GM21526 (cell line): ENCODE measurements around the gene GABPB1.

Experiments
- ATAC-seq: cut with Tn5 transposase; IDR thresholded peaks from one replicate; pipeline ENCODE4 v1.9.1; 2021; ENCODE audit warnings: moderate library complexity; ENCODE audit not compliant: unreplicated experiment, low FRiP score

The GABPB1 gene

DNA sequence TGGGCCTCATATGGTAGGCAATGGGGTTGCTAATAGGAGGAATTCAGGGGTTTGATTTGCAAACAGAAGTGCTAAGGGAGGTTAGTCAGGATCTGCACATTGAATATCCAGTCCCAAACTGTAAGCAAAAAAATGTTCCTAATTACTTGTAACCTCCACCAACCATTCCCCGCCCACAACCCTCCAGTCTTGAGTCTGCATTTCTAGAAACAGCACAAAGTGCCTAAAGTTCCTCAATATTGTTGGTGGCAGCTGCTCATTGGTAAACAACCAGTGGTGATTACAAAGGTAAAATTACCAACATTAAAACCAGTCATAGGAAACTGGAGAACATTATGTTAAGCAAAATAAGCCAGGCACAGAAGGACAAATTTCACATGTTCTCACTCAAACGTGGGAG, 108.4 kb downstream of the GABPB1 start:
- ATAC-seq, result no peak

DNA sequence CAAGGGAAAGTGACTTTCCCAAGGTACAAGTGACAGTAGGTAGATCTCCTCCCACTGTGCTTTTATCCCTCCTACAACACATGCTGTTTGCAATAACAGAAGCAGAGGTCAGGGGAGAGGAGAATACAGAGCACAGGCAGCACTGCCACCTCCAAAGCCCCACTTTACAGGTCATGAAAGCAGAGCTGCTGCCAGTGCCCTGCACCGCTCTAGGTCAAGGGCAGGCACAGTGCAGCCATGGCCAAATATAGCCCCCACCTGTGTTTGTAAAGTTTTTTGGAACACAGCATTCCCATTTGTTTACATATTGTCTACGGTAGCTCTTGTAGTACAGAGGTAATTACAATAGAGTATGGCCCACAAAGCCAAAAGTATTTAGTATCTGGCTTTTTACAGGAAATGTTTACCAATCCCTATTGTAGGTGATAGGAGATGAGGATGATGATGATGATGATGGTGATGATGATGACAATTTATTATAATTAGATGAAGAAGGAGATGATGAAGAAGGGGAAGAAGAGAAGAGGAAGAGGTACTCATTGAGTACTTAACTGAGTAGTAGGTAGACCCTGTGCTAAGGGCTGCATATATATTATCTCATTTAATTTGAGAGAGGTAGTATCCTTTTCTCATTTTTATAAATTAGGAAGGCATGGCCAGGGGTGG, 109.9 kb downstream of the GABPB1 start:
- ATAC-seq, result no peak

DNA sequence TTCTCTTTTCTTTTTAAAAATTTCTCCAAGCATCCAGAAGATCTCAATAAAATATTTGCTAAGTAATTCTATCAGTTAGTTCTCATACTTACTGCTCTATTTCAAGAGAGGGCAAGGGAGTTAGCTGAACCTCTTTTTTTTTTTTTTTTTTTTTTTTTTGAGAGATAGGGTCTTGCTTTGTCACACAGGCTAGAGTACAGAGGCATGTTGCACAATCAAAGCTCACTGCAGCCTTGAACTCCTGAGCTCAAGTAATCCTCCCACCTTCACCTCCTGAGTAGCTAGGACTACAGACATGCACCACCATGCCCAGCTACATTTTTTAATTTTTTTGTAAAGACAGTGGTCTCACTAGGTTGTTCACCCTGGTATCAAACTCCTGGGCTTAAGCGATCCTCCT, 110.8 kb downstream of the GABPB1 start:
- ATAC-seq, result no peak

DNA sequence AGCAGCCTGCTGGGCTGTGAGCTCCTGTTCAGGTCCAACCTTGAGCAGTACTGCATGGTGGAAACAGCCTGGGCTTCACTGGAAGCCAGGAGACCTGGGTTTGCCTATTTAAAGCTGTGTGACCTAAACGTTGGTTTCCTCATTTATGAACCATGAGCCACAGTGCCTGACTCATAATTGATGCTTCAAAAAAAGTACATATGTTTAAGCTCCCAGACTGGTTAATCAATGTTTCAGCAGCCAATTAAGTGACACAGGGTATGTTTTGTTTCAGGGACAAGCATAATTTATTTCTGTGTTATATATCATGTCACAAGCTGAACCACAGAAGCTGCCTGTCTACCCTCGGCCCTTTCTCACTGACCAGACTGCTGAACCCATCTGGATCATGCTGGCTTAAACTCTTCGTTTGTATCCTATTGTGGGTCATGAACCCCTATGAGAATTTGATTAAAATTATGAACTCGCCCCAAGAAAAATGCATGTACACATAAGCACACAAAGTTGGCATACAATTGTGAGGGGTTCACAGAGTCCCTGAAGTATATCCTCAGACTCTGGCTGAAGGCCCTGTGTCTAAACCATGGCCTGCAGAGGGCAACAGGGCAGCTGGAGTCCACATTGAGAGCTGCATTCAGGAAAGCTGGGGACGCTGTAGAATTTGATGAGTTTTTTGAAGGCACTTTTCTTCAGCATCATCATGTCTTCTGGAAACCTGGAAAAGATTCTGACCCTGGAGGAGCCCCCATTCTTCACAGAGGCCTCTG, 113.1 kb downstream of the GABPB1 start:
- no peak for ATAC-seq

DNA sequence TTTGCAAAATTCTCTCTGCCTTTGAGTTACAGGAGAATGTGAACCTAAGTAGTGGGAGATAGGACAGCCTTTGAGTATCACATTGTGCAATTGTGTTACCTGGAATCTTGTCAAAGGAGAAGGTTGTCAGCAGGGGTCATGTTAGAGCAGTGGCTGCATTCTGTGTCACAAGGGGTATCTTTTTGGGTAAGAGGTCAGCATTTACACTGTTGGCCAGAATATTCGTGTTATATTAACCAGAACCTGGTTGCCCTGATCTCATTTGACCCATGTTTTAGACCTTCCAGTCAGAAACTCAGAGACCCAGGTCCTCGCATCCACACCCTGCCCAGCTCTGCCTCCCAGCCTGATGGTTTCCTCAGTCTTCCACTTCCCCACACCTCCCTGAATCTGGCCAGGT, 116.7 kb downstream of the GABPB1 start:
- ATAC-seq, result no peak

DNA sequence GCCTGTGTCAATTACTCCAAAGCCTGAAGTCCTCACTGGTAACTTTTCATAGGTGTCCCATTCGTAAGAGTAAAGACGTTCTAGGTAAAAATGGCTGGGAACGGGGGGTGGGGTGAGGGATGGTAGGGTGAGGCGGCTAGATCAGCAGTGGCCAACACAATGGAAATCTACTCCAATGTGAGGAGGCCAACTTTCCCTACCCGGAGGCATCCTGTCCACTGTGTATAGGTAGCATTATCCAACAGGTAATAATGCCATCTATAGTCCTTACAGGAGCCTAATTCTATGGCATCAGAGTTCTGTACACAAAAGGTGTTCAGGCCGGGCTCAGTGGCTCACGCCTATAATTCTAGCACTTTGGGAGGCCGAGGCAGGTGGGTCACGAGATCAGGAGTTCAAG, 118.6 kb downstream of the GABPB1 start:
- ATAC-seq, result no peak

DNA sequence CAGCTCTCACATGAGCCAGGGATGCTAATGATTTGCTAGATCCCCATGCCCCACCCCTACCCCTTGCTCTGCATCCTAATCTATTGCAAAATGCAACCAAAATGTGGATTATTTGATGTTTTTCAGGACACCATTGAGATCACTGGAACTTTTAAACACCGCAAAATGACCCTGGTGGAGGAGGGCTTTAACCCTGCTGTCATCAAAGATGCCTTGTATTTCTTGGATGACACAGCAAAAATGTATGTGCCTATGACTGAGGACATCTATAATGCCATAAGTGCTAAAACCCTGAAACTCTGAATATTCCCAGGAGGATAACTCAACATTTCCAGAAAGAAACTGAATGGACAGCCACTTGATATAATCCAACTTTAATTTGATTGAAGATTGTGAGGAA, 119.2 kb downstream of the GABPB1 start:
- no peak for ATAC-seq

DNA sequence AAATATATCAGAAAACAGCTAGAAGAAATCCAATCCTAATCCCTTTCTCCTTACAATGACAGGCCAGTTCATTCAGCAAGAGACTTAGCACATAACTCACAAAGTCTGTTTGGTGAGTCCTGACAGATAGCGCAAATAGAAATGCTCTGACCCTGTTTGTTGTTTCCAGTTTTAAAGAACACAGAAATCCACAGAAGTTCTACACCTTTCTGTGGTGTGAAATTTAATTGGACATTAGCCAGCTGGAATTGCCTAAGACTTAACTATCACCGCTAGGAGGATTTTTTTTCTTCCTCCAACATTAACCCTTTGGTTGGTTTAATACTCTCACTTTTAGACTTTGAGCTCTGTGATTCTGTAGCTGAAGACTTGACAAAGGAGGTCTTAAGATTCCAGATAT, 120.2 kb downstream of the GABPB1 start:
- ATAC-seq, result no peak

DNA sequence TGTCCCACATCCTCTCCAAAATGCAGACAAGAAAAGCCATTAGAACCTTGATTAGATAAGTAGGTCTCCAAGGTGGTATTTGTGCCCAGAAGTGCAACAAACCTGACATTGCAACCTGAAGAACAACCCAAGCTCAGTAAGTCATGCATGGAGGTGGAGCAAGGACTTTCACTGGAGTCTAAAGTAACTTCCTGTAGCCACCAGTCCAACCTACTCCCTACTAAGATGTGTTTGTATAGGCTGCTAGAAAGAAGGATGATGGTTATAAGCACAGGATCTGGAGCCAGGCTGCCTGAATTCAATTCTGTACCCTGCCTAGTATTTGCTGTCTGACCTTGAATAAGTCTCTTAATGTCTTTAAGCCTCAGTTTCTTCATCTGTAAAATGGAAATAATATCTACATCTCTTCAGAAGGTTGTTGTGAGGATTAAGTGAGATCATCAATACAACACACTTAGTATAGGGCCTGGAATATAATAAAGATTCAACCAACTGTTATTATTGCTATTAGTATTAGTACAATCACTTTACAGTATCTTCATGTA, 121.7 kb downstream of the GABPB1 start:
- no peak for ATAC-seq

DNA sequence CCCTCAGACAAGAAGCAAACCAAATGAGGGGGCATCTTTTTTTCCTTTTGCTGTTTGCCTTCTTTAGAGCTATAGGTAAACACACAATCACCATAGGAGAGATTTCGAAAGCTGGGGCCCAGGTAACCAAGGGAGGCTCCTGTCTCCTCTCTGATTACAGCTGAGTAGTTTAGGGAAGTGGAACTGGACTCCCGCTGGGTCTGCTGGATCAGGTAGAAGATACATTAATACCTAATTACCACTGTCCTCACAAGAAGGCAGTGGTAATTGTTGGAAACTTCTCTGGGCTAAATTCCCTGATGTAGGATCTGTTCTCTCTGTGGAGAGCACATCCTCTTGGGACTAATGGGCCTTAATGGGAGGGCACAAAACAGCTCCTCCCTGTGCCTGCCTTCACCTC, 122.2 kb downstream of the GABPB1 start:
- no peak for ATAC-seq

DNA sequence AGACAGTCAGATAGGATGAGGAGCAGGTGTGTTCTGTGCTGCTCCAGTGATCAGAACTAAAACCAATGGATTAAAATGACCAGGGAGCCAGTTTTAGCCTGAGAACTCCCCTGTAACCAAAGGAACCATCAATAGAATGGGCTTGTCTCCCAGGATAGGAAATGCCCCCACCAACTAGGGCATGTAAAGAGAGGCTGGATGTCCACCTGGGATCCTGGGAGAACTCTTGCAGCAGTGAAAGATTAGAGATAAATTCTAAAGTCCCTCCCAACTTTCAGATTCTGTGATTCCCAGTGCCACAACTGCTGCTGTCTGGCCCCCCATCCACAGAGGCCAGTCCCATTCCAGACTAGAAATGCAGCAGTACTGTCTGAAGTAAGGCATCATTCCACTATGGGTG, 123.2 kb downstream of the GABPB1 start:
- no peak for ATAC-seq

DNA sequence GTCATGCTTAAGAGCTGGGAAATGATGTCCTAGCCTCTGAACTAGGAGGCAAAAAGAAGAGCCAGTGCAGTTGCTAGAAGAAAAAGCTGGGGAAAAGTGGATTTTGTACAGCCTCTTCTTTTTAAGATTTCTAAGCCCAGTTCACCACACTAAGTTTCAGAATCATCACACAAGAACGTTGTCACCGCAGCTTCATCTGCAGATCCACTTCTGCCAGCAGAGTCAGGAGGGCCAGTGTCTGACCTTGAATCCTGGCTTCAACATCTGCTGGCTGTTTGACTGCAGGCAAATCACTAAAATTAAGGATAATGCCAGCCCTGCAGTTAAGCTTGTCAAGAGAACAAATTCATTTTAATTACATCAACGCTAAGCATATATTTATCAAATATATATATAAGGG, 125.7 kb downstream of the GABPB1 start:
- no peak for ATAC-seq

DNA sequence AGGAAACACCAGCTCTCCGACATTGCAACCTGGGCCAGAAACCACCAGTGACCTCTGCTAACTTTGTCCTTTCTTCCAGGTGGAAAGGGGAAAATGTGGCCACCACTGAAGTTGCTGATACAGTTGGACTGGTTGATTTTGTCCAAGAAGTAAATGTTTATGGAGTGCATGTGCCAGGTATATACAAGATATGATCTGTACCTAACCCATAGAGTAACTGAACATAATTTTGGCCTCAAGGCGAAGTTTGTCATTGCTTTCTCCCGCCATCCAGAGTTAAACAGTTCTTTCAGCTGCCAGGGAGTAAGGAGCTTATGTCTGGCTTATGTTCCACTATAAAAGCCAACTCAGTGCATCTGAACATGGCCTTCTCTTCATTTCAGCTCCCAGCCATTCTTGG, 126.1 kb downstream of the GABPB1 start:
- ATAC-seq, result no peak

DNA sequence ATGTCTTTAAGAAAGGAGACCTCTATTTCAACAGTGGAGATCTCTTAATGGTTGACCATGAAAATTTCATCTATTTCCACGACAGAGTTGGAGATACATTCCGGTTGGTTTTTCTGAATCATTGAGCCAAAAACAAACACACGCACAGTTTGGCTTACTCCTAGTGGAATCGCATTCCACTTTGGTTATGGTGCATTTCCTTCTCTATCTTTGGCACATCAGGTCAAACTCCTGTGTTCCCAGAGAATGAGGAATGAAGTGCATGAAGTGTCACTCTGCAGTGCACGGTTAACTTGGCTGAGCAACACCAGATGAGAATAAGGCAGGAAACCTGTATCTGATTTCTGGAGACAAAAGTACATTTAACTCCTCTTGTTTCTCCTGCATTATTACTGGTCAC, 127.9 kb downstream of the GABPB1 start:
- ATAC-seq, result no peak

DNA sequence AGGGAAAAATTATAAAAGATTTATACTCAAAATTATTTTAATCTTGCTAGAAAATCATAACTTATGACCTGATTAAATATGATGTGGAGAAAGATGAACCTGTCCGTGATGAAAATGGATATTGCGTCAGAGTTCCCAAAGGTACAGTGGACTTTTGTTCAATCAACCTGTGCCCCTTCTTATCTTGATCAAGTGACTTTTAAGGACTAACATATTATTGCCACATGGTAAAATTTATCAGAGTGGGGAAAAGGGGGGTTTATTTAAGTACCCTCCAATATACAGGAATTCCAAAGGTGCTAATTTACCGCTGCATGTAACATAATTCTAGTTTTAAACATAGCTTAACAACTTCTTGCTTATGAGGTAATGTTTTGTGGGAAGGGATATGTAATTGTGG, 129.1 kb downstream of the GABPB1 start:
- no peak for ATAC-seq
